ENCODE measurements around the gene AMBP. TPM values are rescaled to one million over a fixed set of nuclear protein-coding genes. Genes with fewer than 3 reads are reported as not detected.

AMBP gene
- polyA plus RNA-seq, 6 donors from 2014 or later = not detected

GRCh38 chr9:114031948-114032840 is 45.9 kb downstream of the AMBP start:
- Mint-ChIP-seq H3K27me3 (no peaks in the 10 kb centered on the region), H3K9me3 (peaks cover 0 to 3% (median 0%) of the 10 kb centered on the region in 7 donors), H3K4me3 (no peak overlapping the region), H3K4me1 (peaks cover 0 to 4% (median 0%) of the 10 kb centered on the region in 3 donors), H3K27ac (no peak overlapping the region), H3K36me3 (peaks cover 3 to 17% of the 10 kb centered on the region in 2 donors)
- no peak for ATAC-seq (ENCODE audit: low read depth in 2 of 2)
- no peak for DNase-seq

GRCh38 chr9:114031037-114031630 is 47.0 kb downstream of the AMBP start:
- no peak for ATAC-seq (ENCODE audit: low read depth in 2 of 2)
- Mint-ChIP-seq H3K4me1 (peaks cover 0 to 4% (median 0%) of the 10 kb centered on the region in 3 donors), H3K27me3 (no peaks in the 10 kb centered on the region), H3K9me3 (no peaks in the 10 kb centered on the region), H3K36me3 (peaks cover 9 to 13% of the 10 kb centered on the region in 2 donors), H3K4me3 (no peak overlapping the region), H3K27ac (no peak overlapping the region)
- no peak for DNase-seq

GRCh38 chr9:114030364-114030763 is 47.7 kb downstream of the AMBP start:
- Mint-ChIP-seq H3K27me3 (no peaks in the 10 kb centered on the region), H3K27ac (no peak overlapping the region), H3K4me1 (no peaks in the 10 kb centered on the region), H3K36me3 (peaks cover 13% of the 10 kb centered on the region in 2 donors), H3K4me3 (no peak overlapping the region), H3K9me3 (peaks cover 0 to 2% (median 0%) of the 10 kb centered on the region in 7 donors)
- ATAC-seq (ENCODE audit: low read depth in 2 of 2) = no peak
- DNase-seq = no peak

- H3K9me3 Mint-ChIP-seq = peaks cover 0 to 7% (median 3%) of the 10 kb centered on the region in 7 donors
- H3K4me3 Mint-ChIP-seq = no peak overlapping the region
- ATAC-seq (ENCODE audit: low read depth in 2 of 2) (no peak), DNase-seq (no peak)
- peaks cover 13 to 18% of the 10 kb centered on the region in 2 donors for H3K36me3 Mint-ChIP-seq
- no peak overlapping the region for H3K27ac Mint-ChIP-seq
- no peaks in the 10 kb centered on the region for H3K4me1 Mint-ChIP-seq
- no peaks in the 10 kb centered on the region for H3K27me3 Mint-ChIP-seq
Observed at GRCh38 chr9:114029311-114030170, 48.6 kb downstream of the AMBP start.

GRCh38 chr9:114028646-114029045 is 49.5 kb downstream of the AMBP start:
- no peak for DNase-seq
- Mint-ChIP-seq H3K4me1 (no peaks in the 10 kb centered on the region), H3K9me3 (peaks cover 6 to 15% (median 12%) of the 10 kb centered on the region in 7 donors), H3K27ac (no peak overlapping the region), H3K4me3 (no peak overlapping the region), H3K36me3 (peaks cover 21 to 27% of the 10 kb centered on the region in 2 donors), H3K27me3 (no peaks in the 10 kb centered on the region)
- no peak for ATAC-seq (ENCODE audit: low read depth in 2 of 2)

GRCh38 chr9:114027863-114028465 is 50.1 kb downstream of the AMBP start:
- H3K27me3 Mint-ChIP-seq = no peaks in the 10 kb centered on the region
- peaks cover 6 to 21% (median 18%) of the 10 kb centered on the region in 7 donors for H3K9me3 Mint-ChIP-seq
- H3K36me3 Mint-ChIP-seq = peaks cover 26 to 31% of the 10 kb centered on the region in 2 donors
- H3K27ac Mint-ChIP-seq = no peak overlapping the region
- no peak overlapping the region for H3K4me3 Mint-ChIP-seq
- DNase-seq (no peak), ATAC-seq (ENCODE audit: low read depth in 2 of 2) (no peak)
- no peaks in the 10 kb centered on the region for H3K4me1 Mint-ChIP-seq

- H3K27ac Mint-ChIP-seq = no peak overlapping the region
- no peak for ATAC-seq (ENCODE audit: low read depth in 2 of 2)
- H3K36me3 Mint-ChIP-seq = peaks cover 31 to 37% of the 10 kb centered on the region in 2 donors
- no peak overlapping the region for H3K4me3 Mint-ChIP-seq
- no peaks in the 10 kb centered on the region for H3K4me1 Mint-ChIP-seq
- H3K9me3 Mint-ChIP-seq = peaks cover 6 to 25% (median 22%) of the 10 kb centered on the region in 7 donors
- DNase-seq = no peak
- H3K27me3 Mint-ChIP-seq = no peaks in the 10 kb centered on the region
Observed at GRCh38 chr9:114027159-114027862, 50.8 kb downstream of the AMBP start.

GRCh38 chr9:114026335-114026734 is 51.8 kb downstream of the AMBP start:
- Mint-ChIP-seq H3K27me3 (no peaks in the 10 kb centered on the region), H3K9me3 (peaks cover 6 to 30% (median 24%) of the 10 kb centered on the region in 7 donors), H3K4me3 (no peak overlapping the region), H3K27ac (no peak overlapping the region), H3K36me3 (peaks cover 37 to 39% of the 10 kb centered on the region in 2 donors), H3K4me1 (no peaks in the 10 kb centered on the region)
- DNase-seq (no peak), ATAC-seq (ENCODE audit: low read depth in 2 of 2) (no peak)

- H3K27ac Mint-ChIP-seq = peak overlapping the region in 1 of 6 donors; percentile 34
- DNase-seq (no peak), ATAC-seq (ENCODE audit: low read depth in 2 of 2) (no peak)
- H3K36me3 Mint-ChIP-seq = peaks cover 37 to 39% of the 10 kb centered on the region in 2 donors
- no peak overlapping the region for H3K4me3 Mint-ChIP-seq
- no peaks in the 10 kb centered on the region for H3K4me1 Mint-ChIP-seq
- peaks cover 6 to 30% (median 24%) of the 10 kb centered on the region in 7 donors for H3K9me3 Mint-ChIP-seq
- no peaks in the 10 kb centered on the region for H3K27me3 Mint-ChIP-seq
Observed at GRCh38 chr9:114025760-114026159, 52.3 kb downstream of the AMBP start.

GRCh38 chr9:114025196-114025753 is 52.8 kb downstream of the AMBP start:
- H3K27me3 Mint-ChIP-seq = no peaks in the 10 kb centered on the region
- no peak overlapping the region for H3K27ac Mint-ChIP-seq
- DNase-seq (no peak), ATAC-seq (ENCODE audit: low read depth in 2 of 2) (no peak)
- H3K4me1 Mint-ChIP-seq = no peaks in the 10 kb centered on the region
- H3K9me3 Mint-ChIP-seq = peaks cover 6 to 30% (median 24%) of the 10 kb centered on the region in 7 donors
- H3K36me3 Mint-ChIP-seq = peaks cover 40 to 42% of the 10 kb centered on the region in 2 donors
- no peak overlapping the region for H3K4me3 Mint-ChIP-seq

- no peak for ATAC-seq (ENCODE audit: low read depth in 2 of 2)
- Mint-ChIP-seq H3K36me3 (peaks cover 41 to 47% of the 10 kb centered on the region in 2 donors), H3K4me1 (no peaks in the 10 kb centered on the region), H3K9me3 (peaks cover 6 to 30% (median 24%) of the 10 kb centered on the region in 7 donors), H3K27me3 (no peaks in the 10 kb centered on the region), H3K27ac (no peak overlapping the region), H3K4me3 (no peak overlapping the region)
- DNase-seq = no peak
Observed at GRCh38 chr9:114023961-114024360, 54.1 kb downstream of the AMBP start.

- DNase-seq (no peak), ATAC-seq (ENCODE audit: low read depth in 2 of 2) (no peak)
- Mint-ChIP-seq H3K4me3 (no peak overlapping the region), H3K36me3 (peaks cover 42 to 47% of the 10 kb centered on the region in 2 donors), H3K27me3 (no peaks in the 10 kb centered on the region), H3K27ac (no peak overlapping the region), H3K9me3 (peaks cover 6 to 30% (median 24%) of the 10 kb centered on the region in 7 donors), H3K4me1 (no peaks in the 10 kb centered on the region)
Observed at GRCh38 chr9:114021578-114021977, 56.5 kb downstream of the AMBP start.

Measured in naive B cell (primary cell).